CD4-positive, alpha-beta T cell (primary cell): ENCODE results near the gene KRT13. TPM values are rescaled to one million over a fixed set of nuclear protein-coding genes. Genes with fewer than 3 reads are reported as not detected.

Source experiments
- ATAC-seq: fragments of 200-7000 bp; cut with Tn5 transposase; one replicate; pipeline ENCODE4 v1.10.0; 2022; ENCODE audit warnings: mild to moderate bottlenecking; ENCODE audit not compliant: poor library complexity
- CTCF ChIA-PET: fragments of 350-600 bp; sonication (Branson Sonifier 250); formaldehyde crosslinking; loops from one replicate; lab custom pipeline; 2021; ENCODE audit warnings: antibody characterized with exemption, inconsistent platforms; lab: Charles Lee
- POLR2A ChIA-PET: fragments of 350-600 bp; sonication (Branson Sonifier 250); formaldehyde crosslinking; loops from one replicate; lab custom pipeline; 2021; ENCODE audit warnings: antibody characterized with exemption, inconsistent platforms; lab: Charles Lee
- DNase-seq, 14 experiments: peaks; one replicate each; pipeline ENCODE4 v3.0.0-alpha.2; 2013 to 2020; ENCODE audit warnings: mixed read lengths in 2 of 14
- H3K27ac ChIP-seq, 2 donors: one replicate each; pipeline versions ENCODE4 v1.5.1 to v1.7.0; 2013; ENCODE audit warnings: low read length in 2 of 2, low read depth in 1 of 2, mild to moderate bottlenecking in 1 of 2
- H3K27me3 ChIP-seq, 2 experiments: 1 replicate in 1 of 2; 2 replicates in 1 of 2; pipeline versions ENCODE4 v1.6.1 to v1.7.0; 2013; ENCODE audit warnings: low read length in 2 of 2, control low read depth in 1 of 2, mild to moderate bottlenecking in 1 of 2, moderate library complexity in 1 of 2; ENCODE audit not compliant: insufficient read depth in 2 of 2, control insufficient read depth in 1 of 2
- H3K36me3 ChIP-seq: one replicate; pipeline ENCODE4 v1.6.1; 2013; ENCODE audit warnings: low read length, control low read depth; ENCODE audit not compliant: insufficient read depth
- H3K4me1 ChIP-seq: one replicate; pipeline ENCODE4 v1.6.1; 2013; ENCODE audit warnings: low read length, control low read depth; ENCODE audit not compliant: insufficient read depth
- H3K4me3 ChIP-seq: one replicate; pipeline ENCODE4 v1.5.1; 2013; ENCODE audit warnings: mild to moderate bottlenecking, low read length, moderate library complexity
- H3K9me3 ChIP-seq, 2 experiments: 1 replicate in 1 of 2; 2 replicates in 1 of 2; pipeline versions ENCODE4 v1.6.1 to v1.7.0; 2013; ENCODE audit warnings: low read length in 2 of 2, mild to moderate bottlenecking in 2 of 2, control low read depth in 1 of 2, moderate library complexity in 1 of 2; ENCODE audit not compliant: control insufficient read depth in 1 of 2, insufficient read depth in 1 of 2
- H3K27ac Mint-ChIP-seq: one replicate; pipeline ENCODE4 v1.8.0; 2020; ENCODE audit warnings: mixed read lengths
- H3K27me3 Mint-ChIP-seq: one replicate; pipeline ENCODE4 v1.8.0; 2021; ENCODE audit warnings: mixed read lengths
- H3K36me3 Mint-ChIP-seq: one replicate; pipeline ENCODE4 v1.8.0; 2021; ENCODE audit warnings: low read depth, mixed read lengths
- H3K4me1 Mint-ChIP-seq: one replicate; pipeline ENCODE4 v1.8.0; 2021; ENCODE audit warnings: low read depth, mixed read lengths
- H3K4me3 Mint-ChIP-seq: one replicate; pipeline ENCODE4 v1.8.0; 2020; ENCODE audit warnings: mild to moderate bottlenecking, mixed read lengths
- H3K9me3 Mint-ChIP-seq: one replicate; pipeline ENCODE4 v1.8.0; 2020; ENCODE audit warnings: mixed read lengths
- intact Hi-C, 2 experiments: fragments of 100-400 bp; cut with DNase I in 1 of 2; cut with micrococcal nuclease in 1 of 2; formaldehyde crosslinking; loops; one replicate each; pipeline versions ENCODE4 v1.15.1 to v1.9.0; 2023 to 2025; cut with DNase I, micrococcal nuclease
- total RNA-seq, 174 experiments: library from RNA in 2 of 174; stranded (reverse) in 2 of 174; gene quantifications; one replicate each; pipeline ENCODE4 v1.2.3 and lab custom pipeline; 2021 to 2026
- TF ChIP-seq, protein P1 (sequence below): fragments of 200-600 bp; IDR thresholded peaks from one replicate; pipeline ENCODE4 v1.8.0; 2022; ENCODE audit warnings: antibody characterized with exemption, mild to moderate bottlenecking

The KRT13 gene
- total RNA-seq, 2 experiments from 2014 or later: not detected

DNA sequence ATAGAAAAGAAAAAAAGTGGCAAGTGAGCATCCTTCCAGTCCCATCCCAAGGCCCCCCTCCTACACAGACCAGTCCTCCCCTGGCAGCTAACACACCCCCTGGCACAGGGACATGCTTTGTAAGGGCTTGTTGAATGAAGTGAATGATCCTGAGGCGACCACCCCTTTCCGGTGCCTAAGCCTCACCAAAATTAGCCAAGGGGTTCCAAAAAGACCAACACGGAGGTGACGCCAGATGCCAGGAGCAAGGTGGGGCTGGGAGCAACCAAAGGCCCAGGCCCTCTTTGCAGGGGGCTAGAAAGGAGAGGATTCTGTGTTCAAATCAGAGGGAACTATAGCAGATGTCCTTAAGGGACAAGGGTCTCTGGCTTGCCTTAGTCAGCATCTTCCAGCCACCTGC lies 30.0 kb downstream of the KRT13 start:
- H3K27me3 ChIP-seq: no peaks in the 10 kb centered on the region
- H3K4me1 ChIP-seq: no peaks in the 10 kb centered on the region
- peaks cover 4% of the 10 kb centered on the region for H3K27me3 Mint-ChIP-seq
- POLR2A ChIA-PET: no interaction called here
- peaks cover 4% of the 10 kb centered on the region for H3K9me3 Mint-ChIP-seq
- DNase-seq (no peak), ATAC-seq (no peak)
- no peaks in the 10 kb centered on the region for H3K9me3 ChIP-seq
- no peak overlapping the region for H3K27ac ChIP-seq
- H3K27ac Mint-ChIP-seq: no peak overlapping the region
- no peak overlapping the region for H3K4me3 Mint-ChIP-seq
- no peaks in the 10 kb centered on the region for H3K36me3 Mint-ChIP-seq
- no peaks in the 10 kb centered on the region for H3K4me1 Mint-ChIP-seq
- H3K36me3 ChIP-seq: no peaks in the 10 kb centered on the region
- TF ChIP-seq, protein P1, sequence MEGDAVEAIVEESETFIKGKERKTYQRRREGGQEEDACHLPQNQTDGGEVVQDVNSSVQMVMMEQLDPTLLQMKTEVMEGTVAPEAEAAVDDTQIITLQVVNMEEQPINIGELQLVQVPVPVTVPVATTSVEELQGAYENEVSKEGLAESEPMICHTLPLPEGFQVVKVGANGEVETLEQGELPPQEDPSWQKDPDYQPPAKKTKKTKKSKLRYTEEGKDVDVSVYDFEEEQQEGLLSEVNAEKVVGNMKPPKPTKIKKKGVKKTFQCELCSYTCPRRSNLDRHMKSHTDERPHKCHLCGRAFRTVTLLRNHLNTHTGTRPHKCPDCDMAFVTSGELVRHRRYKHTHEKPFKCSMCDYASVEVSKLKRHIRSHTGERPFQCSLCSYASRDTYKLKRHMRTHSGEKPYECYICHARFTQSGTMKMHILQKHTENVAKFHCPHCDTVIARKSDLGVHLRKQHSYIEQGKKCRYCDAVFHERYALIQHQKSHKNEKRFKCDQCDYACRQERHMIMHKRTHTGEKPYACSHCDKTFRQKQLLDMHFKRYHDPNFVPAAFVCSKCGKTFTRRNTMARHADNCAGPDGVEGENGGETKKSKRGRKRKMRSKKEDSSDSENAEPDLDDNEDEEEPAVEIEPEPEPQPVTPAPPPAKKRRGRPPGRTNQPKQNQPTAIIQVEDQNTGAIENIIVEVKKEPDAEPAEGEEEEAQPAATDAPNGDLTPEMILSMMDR: no peak
- H3K4me3 ChIP-seq: no peak overlapping the region
- intact Hi-C loops: loop anchor here in 1 of 2 experiments (5.0 kb wide), 1 partner anchor 58 kb away; no protein-coding TSS in a partner anchor
- CTCF ChIA-PET: no interaction called here

DNA sequence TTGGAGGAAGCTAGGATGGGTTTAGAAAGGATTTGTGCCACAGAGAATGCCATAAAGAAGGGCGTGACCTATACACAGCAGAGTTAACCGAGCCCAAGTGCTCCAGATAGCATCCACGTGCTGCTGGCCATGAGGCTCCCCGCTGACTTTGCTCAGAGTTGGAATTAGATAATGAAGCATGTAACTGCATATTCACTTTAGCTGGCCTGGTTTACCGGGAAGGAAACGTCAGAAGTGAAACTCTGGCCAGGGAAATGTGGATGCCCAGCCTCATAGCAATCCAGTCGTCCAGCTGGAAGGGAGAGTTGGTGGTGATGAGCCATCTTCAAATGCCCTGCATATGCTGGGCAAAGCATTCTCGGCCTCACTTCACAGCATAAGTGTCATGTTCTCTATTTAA lies 30.5 kb downstream of the KRT13 start:
- Histone ChIP-seq H3K27ac (no peak overlapping the region), H3K9me3 (no peaks in the 10 kb centered on the region), H3K27me3 (no peaks in the 10 kb centered on the region), H3K4me1 (no peaks in the 10 kb centered on the region), H3K36me3 (no peaks in the 10 kb centered on the region), H3K4me3 (no peak overlapping the region)
- Mint-ChIP-seq H3K9me3 (peaks cover 4% of the 10 kb centered on the region), H3K4me1 (no peaks in the 10 kb centered on the region), H3K27ac (no peak overlapping the region), H3K27me3 (peaks cover 4% of the 10 kb centered on the region), H3K36me3 (no peaks in the 10 kb centered on the region), H3K4me3 (no peak overlapping the region)
- CTCF ChIA-PET: no interaction called here
- intact Hi-C loops: loop anchor here in 1 of 2 experiments (5.0 kb wide), 1 partner anchor 58 kb away; no protein-coding TSS in a partner anchor
- ATAC-seq (no peak), DNase-seq (no peak)
- POLR2A ChIA-PET: no interaction called here
- TF ChIP-seq, protein P1: no peak

DNA sequence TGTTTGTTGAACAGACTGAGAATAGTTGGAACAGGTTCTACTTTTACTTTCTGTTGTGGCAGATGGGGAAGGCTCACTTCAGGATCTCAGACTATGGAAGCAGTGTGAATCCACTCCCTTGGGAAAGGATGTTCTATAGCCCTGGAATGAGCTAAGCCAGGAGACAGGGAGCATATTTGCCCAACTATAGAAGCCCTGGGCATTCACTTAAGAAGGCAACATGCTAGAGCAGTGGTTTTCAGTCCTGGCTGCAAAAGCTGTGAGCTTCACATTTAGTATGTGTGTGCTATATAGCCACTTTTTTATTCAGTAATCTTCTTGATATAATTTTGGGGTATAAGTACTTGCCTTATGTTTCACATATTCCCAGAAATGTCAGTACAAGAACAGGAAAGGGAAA lies 37.1 kb downstream of the KRT13 start:
- DNase-seq (no peak), ATAC-seq (no peak)
- Mint-ChIP-seq H3K9me3 (peaks cover 4% of the 10 kb centered on the region), H3K27me3 (peaks cover 4% of the 10 kb centered on the region), H3K4me1 (no peaks in the 10 kb centered on the region), H3K36me3 (no peaks in the 10 kb centered on the region), H3K27ac (no peak overlapping the region), H3K4me3 (no peak overlapping the region)
- Histone ChIP-seq H3K27ac (no peak overlapping the region), H3K4me3 (no peak overlapping the region), H3K4me1 (no peaks in the 10 kb centered on the region), H3K36me3 (no peaks in the 10 kb centered on the region), H3K27me3 (peaks cover 0 to 7% of the 10 kb centered on the region in 2 experiments), H3K9me3 (peaks cover 0 to 16% of the 10 kb centered on the region in 2 experiments)
- CTCF ChIA-PET: no interaction called here
- intact Hi-C loops: no loop called here
- TF ChIP-seq, protein P1: no peak
- POLR2A ChIA-PET: no interaction called here
